Measurements from ENCODE around the gene SASS6.

- no peak for TF ChIP-seq CTCF (conservative IDR thresholded peaks at IDR 0.05)
- TF ChIP-seq EZH2 (IDR thresholded peaks at IDR 0.05; ENCODE audit: low read depth), result no peak
These were observed 14.2 kb upstream of the SASS6 start for GRCh38 chr1:100146958-100147357.

Measured in PC-9 (cell line).